ENCODE measurements around the gene QPCTL.

Gene QPCTL

DNA sequence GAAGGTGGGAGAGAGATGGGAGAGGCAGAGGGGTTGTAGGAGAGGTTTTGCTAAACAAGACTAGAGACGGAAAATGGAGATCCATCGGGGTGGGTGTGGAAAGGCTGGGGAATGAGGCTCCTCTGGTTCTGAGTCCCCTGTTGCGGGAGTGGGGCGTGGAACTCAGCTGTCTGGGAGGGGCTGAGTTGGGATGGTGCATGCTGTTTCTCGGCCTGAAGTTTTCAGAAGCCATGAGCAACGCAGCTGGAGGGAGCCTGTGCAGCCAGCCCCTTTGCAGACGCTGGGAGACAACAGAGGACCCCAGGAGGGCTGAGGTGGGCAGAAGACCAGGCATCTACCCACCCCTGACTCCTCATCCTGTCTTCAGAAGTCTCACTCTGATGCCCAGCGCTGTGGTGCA, 31.8 kb upstream of the QPCTL start:
- H3K4me3 ChIP-seq (replicated peaks in 1 of 2; ENCODE audit: low read depth in 2 of 2, low read length in 2 of 2) = no peak overlapping the region
- DNase-seq (ENCODE audit: low read depth in 2 of 2) = no peak
- TF ChIP-seq, protein P1, sequence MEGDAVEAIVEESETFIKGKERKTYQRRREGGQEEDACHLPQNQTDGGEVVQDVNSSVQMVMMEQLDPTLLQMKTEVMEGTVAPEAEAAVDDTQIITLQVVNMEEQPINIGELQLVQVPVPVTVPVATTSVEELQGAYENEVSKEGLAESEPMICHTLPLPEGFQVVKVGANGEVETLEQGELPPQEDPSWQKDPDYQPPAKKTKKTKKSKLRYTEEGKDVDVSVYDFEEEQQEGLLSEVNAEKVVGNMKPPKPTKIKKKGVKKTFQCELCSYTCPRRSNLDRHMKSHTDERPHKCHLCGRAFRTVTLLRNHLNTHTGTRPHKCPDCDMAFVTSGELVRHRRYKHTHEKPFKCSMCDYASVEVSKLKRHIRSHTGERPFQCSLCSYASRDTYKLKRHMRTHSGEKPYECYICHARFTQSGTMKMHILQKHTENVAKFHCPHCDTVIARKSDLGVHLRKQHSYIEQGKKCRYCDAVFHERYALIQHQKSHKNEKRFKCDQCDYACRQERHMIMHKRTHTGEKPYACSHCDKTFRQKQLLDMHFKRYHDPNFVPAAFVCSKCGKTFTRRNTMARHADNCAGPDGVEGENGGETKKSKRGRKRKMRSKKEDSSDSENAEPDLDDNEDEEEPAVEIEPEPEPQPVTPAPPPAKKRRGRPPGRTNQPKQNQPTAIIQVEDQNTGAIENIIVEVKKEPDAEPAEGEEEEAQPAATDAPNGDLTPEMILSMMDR (IDR thresholded peaks at IDR 0.05; ENCODE audit: low read depth, low read length) = no peak

DNA sequence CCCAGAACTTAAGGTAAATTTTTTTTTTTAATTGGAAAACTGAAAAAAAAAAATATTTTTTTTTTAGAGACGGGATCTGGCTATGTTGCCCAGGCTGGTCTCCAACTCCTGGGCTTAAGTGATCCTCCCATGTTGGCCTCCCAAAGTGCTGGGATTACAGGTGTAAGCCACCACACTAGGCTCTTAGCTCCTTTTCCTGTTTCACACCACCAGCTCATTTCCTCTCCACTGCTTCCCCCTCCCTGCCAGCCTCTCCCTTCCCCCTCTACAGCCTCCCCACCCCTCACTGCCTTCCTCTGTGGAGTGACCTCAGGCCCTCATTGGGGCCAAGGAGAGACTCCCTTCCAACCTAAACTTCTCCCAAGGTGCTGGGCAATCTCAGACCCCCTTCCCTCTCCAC, 28.7 kb upstream of the QPCTL start:
- no peak overlapping the region for H3K4me3 ChIP-seq (replicated peaks in 1 of 2; ENCODE audit: low read depth in 2 of 2, low read length in 2 of 2)
- TF ChIP-seq, protein P1 (IDR thresholded peaks at IDR 0.05; ENCODE audit: low read depth, low read length) = no peak

DNA sequence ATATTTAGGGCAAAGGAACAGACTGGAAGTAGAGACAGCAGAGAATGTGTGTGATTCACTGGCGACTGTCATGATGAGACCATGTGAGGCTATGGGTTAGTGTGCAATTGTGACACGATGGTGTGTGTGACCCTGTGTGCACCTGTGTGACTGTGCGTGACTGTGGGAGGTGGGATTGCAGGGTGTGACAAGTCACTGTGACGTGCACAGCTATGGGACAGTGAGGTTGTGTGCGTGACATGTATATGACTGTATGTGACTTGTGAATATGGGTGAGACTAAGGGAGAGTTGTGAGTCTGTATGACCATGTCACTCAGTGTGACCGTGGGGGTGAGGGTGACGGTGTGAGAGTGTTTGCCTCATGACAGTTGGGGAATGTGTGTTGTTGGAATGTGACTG, 27.9 kb upstream of the QPCTL start:
- TF ChIP-seq, protein P1 (IDR thresholded peaks at IDR 0.05; ENCODE audit: low read depth, low read length) = no peak
- no peak for DNase-seq (ENCODE audit: low read depth in 2 of 2)
- no peak overlapping the region for H3K4me3 ChIP-seq (replicated peaks in 1 of 2; ENCODE audit: low read depth in 2 of 2, low read length in 2 of 2)

More for the DNA sequence above, 28.7 kb upstream of the QPCTL start:
- DNase-seq (ENCODE audit: low read depth in 2 of 2) = no peak

DNA sequence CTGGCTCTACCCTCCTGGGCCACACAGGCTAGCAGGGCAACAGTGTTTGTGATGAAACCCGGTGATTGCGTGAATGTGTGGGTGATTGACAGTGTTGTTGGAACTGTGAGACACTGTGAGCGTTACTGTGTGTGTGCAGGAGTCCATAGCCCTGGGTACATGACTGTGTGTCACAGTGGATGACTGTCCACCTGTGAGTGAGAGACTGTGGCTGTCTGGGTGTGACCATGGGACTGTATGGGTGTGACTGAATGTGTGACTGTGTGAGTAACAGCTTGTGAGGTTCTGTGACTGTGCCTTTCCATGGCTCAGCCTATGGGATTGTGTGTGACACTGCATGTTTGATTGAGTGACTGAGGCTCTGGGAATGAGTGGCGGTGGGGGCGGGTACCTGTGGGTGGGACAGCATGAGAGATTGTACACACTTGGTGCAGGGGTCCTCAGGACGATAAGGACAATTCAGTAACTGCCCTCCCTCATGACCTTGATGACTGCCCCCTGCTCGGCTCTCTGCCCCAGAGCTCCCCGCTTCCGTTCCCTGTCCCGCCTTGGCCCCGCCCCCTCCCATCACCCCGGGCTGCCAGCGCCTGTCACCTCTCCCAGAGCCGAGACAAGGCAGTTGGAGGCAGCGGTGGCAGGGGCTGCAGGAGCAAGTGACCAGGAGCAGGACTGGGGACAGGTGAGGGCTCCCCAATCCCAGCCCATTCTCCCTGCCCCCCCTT, 24.7 kb upstream of the QPCTL start, which contains the start of gene GIPR:
TSS of gene GIPR (plus strand) at position 602 of the 722 bp plus-strand sequence. CDS start 1,300 bp downstream, outside the sequence.
- peak within 1 kb of the TSS; percentile 34 to 40 for H3K4me3 ChIP-seq (replicated peaks in 1 of 2; ENCODE audit: low read depth in 2 of 2, low read length in 2 of 2)
- peak in 1 of 2 donors; percentile 31 for DNase-seq (ENCODE audit: low read depth in 2 of 2)

DNA sequence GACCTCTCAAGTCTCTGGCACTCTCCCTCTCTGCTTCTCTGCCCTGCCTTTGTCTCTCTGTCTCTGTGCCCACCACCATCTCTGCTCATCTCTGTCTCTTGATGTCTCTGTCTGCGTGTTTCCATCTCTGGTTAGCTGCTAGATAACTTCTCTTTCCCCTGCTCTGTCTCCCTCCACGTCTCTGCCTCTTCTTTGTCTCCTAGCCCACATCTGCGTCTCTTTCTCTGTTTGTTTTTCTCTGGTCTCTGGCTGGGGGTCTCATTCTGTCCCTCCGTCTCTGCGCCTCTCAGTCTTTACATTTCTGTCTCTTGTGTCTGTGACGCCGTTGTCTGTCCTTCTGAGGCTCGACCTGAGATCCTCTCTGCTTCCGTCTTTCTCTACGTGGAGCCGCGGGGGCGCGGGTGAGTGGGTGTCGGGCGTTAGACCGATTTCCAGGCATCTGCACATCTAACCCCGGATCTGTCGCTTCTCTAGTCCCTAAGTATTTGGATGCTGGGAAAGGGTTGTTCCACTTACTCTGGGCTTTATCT, 24.1 kb upstream of the QPCTL start:
- TF ChIP-seq, protein P1 (IDR thresholded peaks at IDR 0.05; ENCODE audit: low read depth, low read length) = no peak
- H3K4me3 ChIP-seq (replicated peaks in 1 of 2; ENCODE audit: low read depth in 2 of 2, low read length in 2 of 2) = peak overlapping the region; percentile 34 to 40
- DNase-seq (ENCODE audit: low read depth in 2 of 2) = no peak

More for the DNA sequence above, 24.7 kb upstream of the QPCTL start, which contains the start of gene GIPR:
- TF ChIP-seq, protein P1 (IDR thresholded peaks at IDR 0.05; ENCODE audit: low read depth, low read length) = no peak

DNA sequence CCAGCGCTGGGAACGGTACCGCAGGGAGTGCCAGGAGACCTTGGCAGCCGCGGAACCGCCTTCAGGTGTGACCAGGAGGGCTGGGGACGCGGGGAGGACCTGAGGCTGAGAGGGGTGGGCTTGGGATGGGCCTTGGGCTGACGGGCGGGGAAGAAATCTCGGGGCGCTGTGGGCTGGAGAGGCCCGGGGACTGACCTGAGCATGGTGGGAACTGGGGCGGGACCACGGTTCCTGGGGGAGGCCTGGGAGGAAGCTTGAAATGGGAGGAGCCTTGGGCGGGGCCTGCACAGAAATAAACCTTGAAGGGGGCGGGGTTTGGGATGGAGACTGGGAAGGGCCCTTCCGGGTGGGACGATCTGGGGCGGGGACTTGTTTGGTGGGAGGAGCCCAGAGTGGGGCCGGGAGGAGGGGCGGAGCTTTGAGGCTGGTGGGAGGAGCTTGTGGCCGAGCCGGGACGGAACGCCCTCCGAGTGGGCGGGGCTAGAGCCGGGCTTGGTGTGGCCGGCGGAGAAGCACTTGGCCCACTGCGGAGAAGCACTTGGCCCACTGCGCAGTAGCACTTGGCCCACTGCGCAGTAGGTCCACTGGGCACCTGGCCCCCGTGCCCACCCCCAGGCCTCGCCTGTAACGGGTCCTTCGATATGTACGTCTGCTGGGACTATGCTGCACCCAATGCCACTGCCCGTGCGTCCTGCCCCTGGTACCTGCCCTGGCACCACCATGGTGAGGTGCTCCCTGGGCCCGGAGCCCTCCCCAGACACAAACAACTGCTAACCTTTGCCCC, 21.6 kb upstream of the QPCTL start:
- DNase-seq (ENCODE audit: low read depth in 2 of 2) = peak; percentile 74 to 88
- TF ChIP-seq, protein P1 (IDR thresholded peaks at IDR 0.05; ENCODE audit: low read depth, low read length) = no peak
- H3K4me3 ChIP-seq (replicated peaks in 1 of 2; ENCODE audit: low read depth in 2 of 2, low read length in 2 of 2) = peak overlapping the region; percentile 21 to 24
